Endothelial cell (in vitro differentiated cells): ENCODE data around the gene GUCY1A1. TPM values are rescaled to one million over a fixed set of nuclear protein-coding genes. Genes with fewer than 3 reads are reported as not detected.

ENCODE experiments used
- DNase-seq: peaks from one replicate; pipeline ENCODE4 v3.0.0; 2021; ENCODE audit warnings: low spot score
- H3K27ac Mint-ChIP-seq: one replicate; pipeline ENCODE4 v1.8.0; 2021; ENCODE audit warnings: mixed read lengths, inconsistent platforms; ENCODE audit not compliant: unreplicated experiment
- H3K27me3 Mint-ChIP-seq: one replicate; pipeline ENCODE4 v1.8.0; 2021; ENCODE audit warnings: mild to moderate bottlenecking, moderate library complexity, mixed read lengths, inconsistent platforms; ENCODE audit not compliant: unreplicated experiment
- H3K36me3 Mint-ChIP-seq: one replicate; pipeline ENCODE4 v1.8.0; 2021; ENCODE audit warnings: mild to moderate bottlenecking, low read depth, mixed read lengths, inconsistent platforms; ENCODE audit not compliant: unreplicated experiment
- H3K4me1 Mint-ChIP-seq: one replicate; pipeline ENCODE4 v1.8.0; 2021; ENCODE audit warnings: mild to moderate bottlenecking, mixed read lengths, inconsistent platforms; ENCODE audit not compliant: unreplicated experiment
- H3K4me3 Mint-ChIP-seq: one replicate; pipeline ENCODE4 v1.8.0; 2021; ENCODE audit warnings: mild to moderate bottlenecking, mixed read lengths, inconsistent platforms; ENCODE audit not compliant: unreplicated experiment
- H3K9me3 Mint-ChIP-seq: one replicate; pipeline ENCODE4 v1.8.0; 2021; ENCODE audit warnings: mixed read lengths, inconsistent platforms; ENCODE audit not compliant: unreplicated experiment
- CTCF ChIP-seq: fragments of 200-600 bp; sonication (generic); IDR thresholded peaks from one replicate; pipeline ENCODE4 v1.5.0; 2021; ENCODE audit warnings: antibody characterized with exemption; ENCODE audit not compliant: unreplicated experiment
- total RNA-seq: library from RNA; stranded (reverse); fragmentation: NEBNext Ultra II Directional; extraction: Animal tissue kit (Norgen Biotek cat#: 25700); gene quantifications from one replicate; pipeline ENCODE4 v1.2.1, GENCODE V29; 2021; ENCODE audit not compliant: unreplicated experiment

GUCY1A1 gene
- total RNA-seq, 1 donor from 2014 or later: not detected

DNA sequence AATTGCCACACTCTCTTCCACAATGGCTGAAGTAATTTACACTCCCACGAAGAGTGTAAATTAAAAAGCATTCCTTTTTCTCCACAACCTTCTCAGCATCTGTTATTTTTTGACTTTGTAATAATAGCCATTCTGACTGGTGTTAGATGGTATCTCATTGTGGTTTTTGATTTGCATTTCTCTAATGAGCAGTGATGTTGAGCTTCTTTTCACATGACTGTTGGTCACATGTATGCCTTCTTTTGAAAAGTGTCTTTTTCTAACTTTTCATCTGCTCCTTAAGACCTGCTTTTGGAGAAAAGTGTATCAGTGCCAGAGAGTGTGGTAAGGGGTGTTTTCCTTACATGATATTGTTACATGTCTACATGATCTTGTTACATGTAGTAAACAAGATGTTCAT, 25.7 kb downstream of the GUCY1A1 start:
- no peak for DNase-seq
- TF ChIP-seq CTCF: no peak
- Mint-ChIP-seq H3K4me3 (no peak overlapping the region), H3K36me3 (no peaks in the 10 kb centered on the region), H3K27ac (no peak overlapping the region), H3K9me3 (no peaks in the 10 kb centered on the region), H3K27me3 (peaks cover 1% of the 10 kb centered on the region), H3K4me1 (no peaks in the 10 kb centered on the region)

GRCh38 chr4:155693015-155693663, 26.5 kb downstream of the GUCY1A1 start:
- H3K27ac Mint-ChIP-seq: no peak overlapping the region
- H3K4me3 Mint-ChIP-seq: no peak overlapping the region
- peaks cover 1% of the 10 kb centered on the region for H3K27me3 Mint-ChIP-seq
- no peaks in the 10 kb centered on the region for H3K4me1 Mint-ChIP-seq
- no peak for DNase-seq
- H3K36me3 Mint-ChIP-seq: no peaks in the 10 kb centered on the region
- H3K9me3 Mint-ChIP-seq: no peaks in the 10 kb centered on the region
- TF ChIP-seq CTCF: no peak

- TF ChIP-seq CTCF: no peak
- no peak overlapping the region for H3K27ac Mint-ChIP-seq
- peaks cover 1% of the 10 kb centered on the region for H3K27me3 Mint-ChIP-seq
- no peak overlapping the region for H3K4me3 Mint-ChIP-seq
- H3K36me3 Mint-ChIP-seq: no peaks in the 10 kb centered on the region
- DNase-seq: no peak
- H3K4me1 Mint-ChIP-seq: no peaks in the 10 kb centered on the region
- H3K9me3 Mint-ChIP-seq: no peaks in the 10 kb centered on the region
Measured at GRCh38 chr4:155694100-155694785, 27.6 kb downstream of the GUCY1A1 start.

DNA sequence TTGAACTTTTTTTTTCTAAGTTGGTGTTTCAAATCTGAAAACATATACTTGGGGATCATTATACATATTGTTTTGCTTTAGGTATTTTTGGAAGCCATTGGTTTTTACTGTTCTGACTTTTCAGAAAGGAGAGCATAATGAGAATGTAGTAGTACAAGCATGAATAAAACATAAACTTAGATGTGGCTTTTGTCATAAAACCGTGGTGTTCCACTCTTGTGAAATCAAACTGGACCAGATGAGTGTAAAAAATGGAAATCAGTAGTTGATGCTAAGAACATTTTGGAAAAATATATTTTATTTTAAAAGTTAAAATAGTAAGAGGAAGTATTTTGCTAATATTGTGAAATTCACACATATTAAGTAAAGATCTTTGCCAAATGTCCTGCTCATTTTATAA, 29.6 kb downstream of the GUCY1A1 start:
- H3K9me3 Mint-ChIP-seq: no peaks in the 10 kb centered on the region
- peaks cover 1% of the 10 kb centered on the region for H3K27me3 Mint-ChIP-seq
- H3K27ac Mint-ChIP-seq: no peak overlapping the region
- no peak for DNase-seq
- H3K36me3 Mint-ChIP-seq: no peaks in the 10 kb centered on the region
- H3K4me3 Mint-ChIP-seq: no peak overlapping the region
- peaks cover under 1% of the 10 kb centered on the region for H3K4me1 Mint-ChIP-seq
- no peak for TF ChIP-seq CTCF

- no peak for DNase-seq
- no peak for TF ChIP-seq CTCF
- H3K36me3 Mint-ChIP-seq: no peaks in the 10 kb centered on the region
- H3K27me3 Mint-ChIP-seq: peaks cover 1% of the 10 kb centered on the region
- H3K27ac Mint-ChIP-seq: no peak overlapping the region
- H3K9me3 Mint-ChIP-seq: no peaks in the 10 kb centered on the region
- no peak overlapping the region for H3K4me3 Mint-ChIP-seq
- peaks cover 3% of the 10 kb centered on the region for H3K4me1 Mint-ChIP-seq
Measured at GRCh38 chr4:155696726-155697125, 30.1 kb downstream of the GUCY1A1 start.
